ENCODE data around the gene SLC44A1.

SLC44A1 gene

DNA sequence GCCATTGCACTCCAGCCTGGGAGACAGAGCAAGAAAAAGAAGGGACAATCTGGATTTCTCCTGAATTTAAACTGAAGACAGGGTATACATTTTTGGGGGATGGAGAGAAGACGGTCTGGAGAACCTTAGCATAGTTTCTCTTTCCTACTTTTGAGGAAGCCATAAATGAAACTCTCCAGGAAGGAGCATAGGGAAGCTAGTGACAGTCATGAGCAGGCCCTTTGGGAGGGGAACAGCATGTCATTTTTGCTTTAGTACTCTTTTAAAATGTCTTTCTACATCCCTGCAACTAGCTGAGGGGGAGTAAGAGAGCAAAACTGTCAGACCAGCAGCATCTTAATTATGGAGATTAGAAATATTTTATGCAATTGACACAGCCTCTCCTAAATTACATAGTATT lies 8.2 kb upstream of the SLC44A1 start:
- ChIA-PET CTCF (no interaction called here), POLR2A (no interaction called here)
- DNase-seq (ENCODE audit: extremely low spot score): no peak
- TF ChIP-seq SUZ12 (IDR thresholded peaks at IDR 0.05) (no peak), FOXM1 (IDR thresholded peaks at IDR 0.05; ENCODE audit: borderline replicate concordance) (no peak), BHLHE40 (IDR thresholded peaks at IDR 0.05; ENCODE audit: borderline replicate concordance) (no peak), ARNT (IDR thresholded peaks at IDR 0.05) (no peak), TARDBP (IDR thresholded peaks at IDR 0.05) (no peak), LEF1 (IDR thresholded peaks at IDR 0.05; ENCODE audit: borderline replicate concordance) (no peak), SP1 (IDR thresholded peaks at IDR 0.05) (no peak), FOXA1 (IDR thresholded peaks at IDR 0.05) (no peak), ZNF384 (IDR thresholded peaks at IDR 0.05) (no peak), ELF4 (IDR thresholded peaks at IDR 0.05) (no peak)
- TF ChIP-seq, protein P1, sequence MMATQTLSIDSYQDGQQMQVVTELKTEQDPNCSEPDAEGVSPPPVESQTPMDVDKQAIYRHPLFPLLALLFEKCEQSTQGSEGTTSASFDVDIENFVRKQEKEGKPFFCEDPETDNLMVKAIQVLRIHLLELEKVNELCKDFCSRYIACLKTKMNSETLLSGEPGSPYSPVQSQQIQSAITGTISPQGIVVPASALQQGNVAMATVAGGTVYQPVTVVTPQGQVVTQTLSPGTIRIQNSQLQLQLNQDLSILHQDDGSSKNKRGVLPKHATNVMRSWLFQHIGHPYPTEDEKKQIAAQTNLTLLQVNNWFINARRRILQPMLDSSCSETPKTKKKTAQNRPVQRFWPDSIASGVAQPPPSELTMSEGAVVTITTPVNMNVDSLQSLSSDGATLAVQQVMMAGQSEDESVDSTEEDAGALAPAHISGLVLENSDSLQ (IDR thresholded peaks at IDR 0.05): no peak

DNA sequence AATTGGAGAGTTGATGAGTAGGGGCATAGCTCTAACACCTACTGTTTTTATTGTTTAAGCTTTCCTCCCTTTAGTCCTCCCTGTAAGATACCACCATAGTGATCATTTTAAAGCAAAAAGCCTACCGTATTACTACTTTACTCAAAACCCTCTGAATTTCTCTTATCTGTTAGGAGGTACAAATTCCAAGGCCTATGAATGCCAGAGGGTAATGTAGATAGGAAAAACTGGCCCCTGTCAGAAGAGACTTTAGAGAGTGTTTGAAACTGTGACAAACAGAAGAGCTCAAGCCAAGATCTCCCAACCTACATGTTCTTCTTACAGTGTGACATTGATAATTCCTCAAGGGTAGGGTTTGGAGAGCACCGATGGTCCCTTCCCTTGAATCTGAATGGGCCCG lies 7.2 kb upstream of the SLC44A1 start:
- POLR2A ChIA-PET: no interaction called here
- CTCF ChIA-PET: no interaction called here
- no peak for DNase-seq (ENCODE audit: extremely low spot score)
- no peak for TF ChIP-seq ELF4 (IDR thresholded peaks at IDR 0.05)
- TF ChIP-seq, protein P1 (IDR thresholded peaks at IDR 0.05): 0 out of 2 replicates have a peak, but pooled peaks have one; percentile 22

DNA sequence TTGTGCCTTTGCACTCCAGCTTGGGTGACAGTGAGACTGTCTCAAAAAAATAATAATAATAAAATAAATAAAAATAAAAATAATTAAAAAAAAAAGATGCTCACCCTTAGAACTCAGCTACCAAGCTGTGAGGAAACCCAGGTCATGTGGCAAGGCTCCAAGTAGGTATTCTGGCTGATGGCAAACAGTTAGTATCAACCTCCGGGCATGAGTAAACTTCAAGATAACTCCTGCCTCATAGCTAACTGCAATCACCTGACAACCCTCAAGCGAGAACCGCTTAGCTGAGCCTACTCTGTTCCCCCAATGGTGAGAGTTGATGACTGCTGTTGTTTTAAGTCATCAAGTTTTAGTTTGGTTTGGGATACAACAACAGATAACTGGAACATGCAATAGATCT lies 6.1 kb upstream of the SLC44A1 start:
- TF ChIP-seq HDGF (IDR thresholded peaks at IDR 0.05; ENCODE audit: borderline replicate concordance) (no peak), CTBP1 (IDR thresholded peaks at IDR 0.05; ENCODE audit: borderline replicate concordance) (no peak), FOXA1 (IDR thresholded peaks at IDR 0.05) (no peak), SUZ12 (IDR thresholded peaks at IDR 0.05) (no peak), NFRKB (IDR thresholded peaks at IDR 0.05) (no peak), LEF1 (IDR thresholded peaks at IDR 0.05; ENCODE audit: borderline replicate concordance) (no peak), ARNT (IDR thresholded peaks at IDR 0.05) (no peak), ZNF384 (IDR thresholded peaks at IDR 0.05) (no peak)
- POLR2A ChIA-PET: no interaction called here
- no peak for DNase-seq (ENCODE audit: extremely low spot score)
- CTCF ChIA-PET: no interaction called here

DNA sequence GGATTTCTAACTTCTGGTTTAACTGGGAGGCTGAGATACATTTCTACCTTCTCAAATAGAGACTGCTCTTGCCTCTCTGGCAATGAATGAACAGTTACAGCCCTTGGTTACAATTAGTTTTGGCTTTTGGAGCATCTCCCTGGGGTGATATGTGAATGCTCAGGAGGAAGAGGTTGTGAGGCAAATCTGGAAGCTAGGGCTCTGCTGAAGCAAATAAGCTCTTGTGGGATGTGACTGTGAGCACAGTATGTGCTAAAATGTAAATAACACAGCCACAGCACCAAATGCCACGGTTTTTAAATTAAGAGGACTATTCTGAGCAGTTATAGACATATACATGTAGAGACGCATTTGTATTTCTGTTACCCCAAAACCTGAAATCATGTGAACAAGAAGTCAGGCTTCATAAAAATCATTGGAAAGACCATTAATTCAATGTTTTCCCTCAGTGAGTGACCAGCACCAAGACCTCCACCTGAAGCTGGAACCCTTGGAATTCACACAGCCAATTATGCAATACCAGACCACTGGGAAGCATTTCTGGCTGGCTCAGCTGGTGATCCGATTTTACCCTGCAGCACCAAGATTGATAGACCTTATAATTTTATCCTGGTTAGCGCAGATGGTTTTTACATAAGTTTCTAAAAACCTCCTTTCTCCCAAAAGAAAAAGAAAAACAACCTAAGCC lies 3.0 kb upstream of the SLC44A1 start:
- no peak for TF ChIP-seq L3MBTL2 (conservative IDR thresholded peaks at IDR 0.05)
- no peak for TF ChIP-seq ELF4 (IDR thresholded peaks at IDR 0.05)
- TF ChIP-seq BHLHE40 (IDR thresholded peaks at IDR 0.05; ENCODE audit: borderline replicate concordance): no peak
- no peak for TF ChIP-seq LEF1 (IDR thresholded peaks at IDR 0.05; ENCODE audit: borderline replicate concordance)
- no peak for TF ChIP-seq FOXM1 (IDR thresholded peaks at IDR 0.05; ENCODE audit: borderline replicate concordance)
- no peak for TF ChIP-seq SUZ12 (IDR thresholded peaks at IDR 0.05)
- TF ChIP-seq, protein P1 (IDR thresholded peaks at IDR 0.05): no peak
- TF ChIP-seq FOXK2 (IDR thresholded peaks at IDR 0.05): no peak
- TF ChIP-seq ZNF384 (IDR thresholded peaks at IDR 0.05): no peak
- TF ChIP-seq CTBP1 (IDR thresholded peaks at IDR 0.05; ENCODE audit: borderline replicate concordance): no peak
- no peak for TF ChIP-seq SP1 (IDR thresholded peaks at IDR 0.05)
- no peak for TF ChIP-seq HDGF (IDR thresholded peaks at IDR 0.05; ENCODE audit: borderline replicate concordance)
- no peak for TF ChIP-seq FOXA1 (IDR thresholded peaks at IDR 0.05)
- no peak for TF ChIP-seq NFRKB (IDR thresholded peaks at IDR 0.05)
- TF ChIP-seq TARDBP (IDR thresholded peaks at IDR 0.05): no peak
- ChIA-PET CTCF (no interaction called here), POLR2A (no interaction called here)
- no peak for DNase-seq (ENCODE audit: extremely low spot score)

DNA sequence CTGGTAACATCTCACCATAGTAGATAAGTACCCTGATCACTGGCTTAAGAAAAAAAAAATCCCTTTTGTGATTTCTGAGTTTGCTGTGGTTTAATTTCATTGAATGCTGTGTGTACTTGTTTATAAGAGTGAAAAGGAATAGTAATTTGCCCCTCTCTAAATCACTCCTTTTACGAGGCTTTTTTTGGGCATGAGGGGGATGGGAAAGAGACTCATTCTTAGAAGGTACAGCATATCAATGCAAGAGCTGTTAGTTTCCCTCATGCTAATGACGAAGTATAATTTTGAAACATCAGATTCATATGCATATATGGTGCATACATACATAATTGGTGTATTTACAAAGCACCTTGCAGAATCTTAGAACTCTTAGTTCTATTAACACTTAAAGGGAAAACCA lies 2.4 kb upstream of the SLC44A1 start:
- TF ChIP-seq LEF1 (IDR thresholded peaks at IDR 0.05; ENCODE audit: borderline replicate concordance) (no peak), ELF4 (IDR thresholded peaks at IDR 0.05) (no peak), ARNT (IDR thresholded peaks at IDR 0.05) (no peak), FOXK2 (IDR thresholded peaks at IDR 0.05) (no peak), ZNF384 (IDR thresholded peaks at IDR 0.05) (no peak), TARDBP (IDR thresholded peaks at IDR 0.05) (no peak), FOXA1 (IDR thresholded peaks at IDR 0.05) (no peak), CTBP1 (IDR thresholded peaks at IDR 0.05; ENCODE audit: borderline replicate concordance) (no peak), NFRKB (IDR thresholded peaks at IDR 0.05) (no peak), SUZ12 (IDR thresholded peaks at IDR 0.05) (no peak)
- TF ChIP-seq, protein P1 (IDR thresholded peaks at IDR 0.05): no peak
- CTCF ChIA-PET: interaction anchor here (0.6 kb wide), 1 partner anchor 166 kb away, joined by 5 read pairs; no protein-coding TSS in a partner anchor
- POLR2A ChIA-PET: no interaction called here
- no peak for DNase-seq (ENCODE audit: extremely low spot score)

DNA sequence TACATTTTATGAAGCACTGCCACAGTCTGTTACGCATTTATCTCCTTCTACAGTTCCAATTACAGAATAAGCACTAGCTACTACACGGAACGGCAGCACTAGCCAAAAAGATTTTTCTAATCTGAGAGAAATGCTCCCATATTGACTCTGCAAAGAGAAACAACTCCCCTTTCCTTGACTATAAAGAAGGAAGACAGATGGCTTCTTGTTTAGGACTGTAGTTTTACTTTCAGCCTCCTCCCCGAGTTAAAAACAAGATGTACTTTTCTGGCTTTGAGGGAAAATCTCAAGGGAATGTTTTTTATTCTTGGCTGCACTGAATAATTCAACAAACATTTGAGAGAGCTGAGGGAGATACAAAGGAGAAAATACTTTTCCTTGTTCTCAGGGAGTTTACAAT lies 1.9 kb upstream of the SLC44A1 start:
- no peak for DNase-seq (ENCODE audit: extremely low spot score)
- TF ChIP-seq FOXM1 (IDR thresholded peaks at IDR 0.05; ENCODE audit: borderline replicate concordance): no peak
- TF ChIP-seq FOXK2 (IDR thresholded peaks at IDR 0.05): no peak
- no peak for TF ChIP-seq BHLHE40 (IDR thresholded peaks at IDR 0.05; ENCODE audit: borderline replicate concordance)
- TF ChIP-seq ZNF384 (IDR thresholded peaks at IDR 0.05): no peak
- TF ChIP-seq CTBP1 (IDR thresholded peaks at IDR 0.05; ENCODE audit: borderline replicate concordance): no peak
- TF ChIP-seq, protein P1 (IDR thresholded peaks at IDR 0.05): no peak
- no peak for TF ChIP-seq ELF4 (IDR thresholded peaks at IDR 0.05)
- no peak for TF ChIP-seq TARDBP (IDR thresholded peaks at IDR 0.05)
- no peak for TF ChIP-seq FOXA1 (IDR thresholded peaks at IDR 0.05)
- no peak for TF ChIP-seq ARNT (IDR thresholded peaks at IDR 0.05)
- TF ChIP-seq L3MBTL2 (conservative IDR thresholded peaks at IDR 0.05): no peak
- ChIA-PET CTCF (interaction anchor here (0.6 kb wide), 2 partner anchors 167 to 173 kb away, joined by 3 to 5 read pairs; no protein-coding TSS in a partner anchor), POLR2A (no interaction called here)
